LNCAP (cell line): ENCODE measurements around the gene PAX8.

ENCODE experiments used
- TF ChIP-seq, protein P1 (sequence below): fragments of 450-650 bp; IDR thresholded peaks from 2 replicates; pipeline ENCODE4 v1.5.1; 2017; ENCODE audit warnings: mild to moderate bottlenecking

Gene PAX8

DNA sequence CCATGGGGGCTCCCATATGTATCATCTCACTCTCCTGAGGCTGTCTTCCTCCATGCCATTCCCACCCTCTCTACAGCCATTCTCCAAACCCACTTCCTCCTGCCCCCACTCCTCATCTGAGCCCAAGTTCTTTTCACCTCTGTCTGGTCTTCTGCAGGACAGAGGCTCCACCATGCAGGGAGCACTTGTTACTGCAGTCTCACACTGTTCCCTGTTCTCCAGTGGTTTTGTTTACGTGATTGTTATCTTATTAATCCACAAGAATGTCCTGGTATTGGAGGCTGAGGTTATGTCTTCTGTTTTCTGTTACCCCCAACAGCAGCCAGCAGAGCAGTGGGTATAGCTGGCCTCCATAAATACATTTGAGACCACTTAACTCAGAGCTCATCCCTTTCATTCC lies 51.4 kb downstream of the PAX8 start:
- TF ChIP-seq, protein P1, sequence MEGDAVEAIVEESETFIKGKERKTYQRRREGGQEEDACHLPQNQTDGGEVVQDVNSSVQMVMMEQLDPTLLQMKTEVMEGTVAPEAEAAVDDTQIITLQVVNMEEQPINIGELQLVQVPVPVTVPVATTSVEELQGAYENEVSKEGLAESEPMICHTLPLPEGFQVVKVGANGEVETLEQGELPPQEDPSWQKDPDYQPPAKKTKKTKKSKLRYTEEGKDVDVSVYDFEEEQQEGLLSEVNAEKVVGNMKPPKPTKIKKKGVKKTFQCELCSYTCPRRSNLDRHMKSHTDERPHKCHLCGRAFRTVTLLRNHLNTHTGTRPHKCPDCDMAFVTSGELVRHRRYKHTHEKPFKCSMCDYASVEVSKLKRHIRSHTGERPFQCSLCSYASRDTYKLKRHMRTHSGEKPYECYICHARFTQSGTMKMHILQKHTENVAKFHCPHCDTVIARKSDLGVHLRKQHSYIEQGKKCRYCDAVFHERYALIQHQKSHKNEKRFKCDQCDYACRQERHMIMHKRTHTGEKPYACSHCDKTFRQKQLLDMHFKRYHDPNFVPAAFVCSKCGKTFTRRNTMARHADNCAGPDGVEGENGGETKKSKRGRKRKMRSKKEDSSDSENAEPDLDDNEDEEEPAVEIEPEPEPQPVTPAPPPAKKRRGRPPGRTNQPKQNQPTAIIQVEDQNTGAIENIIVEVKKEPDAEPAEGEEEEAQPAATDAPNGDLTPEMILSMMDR, result no peak

DNA sequence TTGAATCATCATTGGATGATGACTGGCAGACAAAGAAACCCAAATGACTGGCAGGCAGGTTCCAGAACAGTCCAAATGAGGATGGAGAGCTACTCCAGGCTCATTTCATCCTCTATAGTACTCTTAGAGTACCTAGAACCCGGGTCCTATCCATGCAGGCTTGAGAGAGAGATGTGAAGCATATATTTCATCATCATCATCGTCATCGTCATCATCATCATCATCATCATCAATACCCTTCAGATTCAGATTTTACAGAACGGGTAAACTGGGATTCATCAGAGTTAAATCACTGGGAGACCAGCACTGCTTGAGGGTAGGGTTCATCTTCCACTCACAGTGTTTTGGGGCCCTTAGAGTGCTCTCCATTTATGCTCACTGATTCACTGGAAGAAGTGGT lies 52.3 kb downstream of the PAX8 start:
- TF ChIP-seq, protein P1, result no peak

DNA sequence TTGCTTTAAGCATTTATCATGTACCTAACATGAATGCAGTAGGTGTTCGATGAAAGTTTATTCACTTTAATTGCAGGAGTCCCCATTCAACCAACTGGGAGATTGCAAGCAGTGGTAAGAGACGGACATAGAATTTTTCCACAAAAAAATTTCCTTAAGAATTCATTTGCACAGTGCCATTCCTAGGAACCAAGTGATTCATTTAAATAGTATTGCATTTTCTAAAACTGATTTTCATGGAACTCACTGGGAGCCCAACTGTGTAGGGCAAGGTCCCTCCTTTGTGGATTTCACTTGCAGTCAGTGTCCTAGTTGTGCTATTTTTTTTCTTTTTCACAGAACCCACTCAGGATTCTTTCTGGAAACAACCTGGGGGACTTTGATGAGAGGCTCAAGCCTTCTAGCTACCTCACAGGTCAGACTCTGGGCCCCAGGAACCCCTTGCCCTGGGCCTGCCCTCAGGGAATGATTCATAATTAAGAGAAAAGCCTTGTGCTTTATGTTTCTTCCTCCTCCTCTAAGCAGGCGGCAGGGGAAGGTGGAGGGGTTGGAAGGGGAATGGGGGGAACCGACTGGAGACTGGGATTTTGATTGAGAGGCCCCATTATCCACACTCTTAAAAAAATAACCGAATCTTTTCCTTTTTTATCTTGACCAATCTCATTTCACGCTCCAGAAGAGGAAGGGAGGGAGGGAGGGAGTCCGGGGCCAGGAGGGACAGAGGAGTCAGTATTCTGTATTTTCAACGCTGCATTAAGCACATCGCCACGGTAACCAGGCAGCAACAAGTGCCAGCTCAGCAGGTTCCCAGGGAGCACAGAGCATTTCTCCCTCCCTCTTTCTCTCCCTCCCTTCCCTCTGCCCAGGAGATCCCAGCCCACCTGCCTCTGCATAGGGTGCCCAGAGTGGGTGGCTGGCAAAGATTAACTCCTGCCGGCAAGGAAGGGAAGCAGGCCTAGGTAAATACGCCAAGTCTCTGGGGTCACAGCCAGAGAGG lies 53.2 kb downstream of the PAX8 start:
- TF ChIP-seq, protein P1, result no peak

DNA sequence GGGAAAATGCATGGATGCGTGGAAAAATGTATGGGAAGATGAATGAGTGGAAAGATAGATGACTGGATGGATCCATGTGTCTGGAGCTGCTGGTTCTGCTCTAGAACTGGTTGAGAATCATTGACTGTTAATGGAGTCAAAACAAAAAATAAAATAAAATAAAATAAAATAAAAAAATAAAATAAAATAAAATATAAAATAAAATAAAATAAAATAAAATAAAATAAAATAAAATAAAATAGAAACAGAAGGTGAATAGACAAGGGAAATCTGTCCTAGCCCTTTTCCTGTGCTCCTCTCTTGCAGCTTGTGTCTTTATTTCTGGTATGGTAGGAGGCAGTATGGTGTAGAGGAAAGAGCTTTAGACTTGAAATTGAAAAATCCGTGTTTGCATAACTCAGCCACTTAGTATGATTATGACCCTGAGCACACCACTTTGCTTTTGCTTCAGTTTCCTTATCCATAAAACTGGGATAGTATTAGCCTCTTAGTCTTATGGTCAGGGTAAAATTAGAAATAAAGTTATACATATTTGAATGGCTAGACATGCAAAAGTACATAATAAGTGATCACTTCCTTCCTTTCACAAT lies 54.0 kb downstream of the PAX8 start:
- TF ChIP-seq, protein P1, result no peak

DNA sequence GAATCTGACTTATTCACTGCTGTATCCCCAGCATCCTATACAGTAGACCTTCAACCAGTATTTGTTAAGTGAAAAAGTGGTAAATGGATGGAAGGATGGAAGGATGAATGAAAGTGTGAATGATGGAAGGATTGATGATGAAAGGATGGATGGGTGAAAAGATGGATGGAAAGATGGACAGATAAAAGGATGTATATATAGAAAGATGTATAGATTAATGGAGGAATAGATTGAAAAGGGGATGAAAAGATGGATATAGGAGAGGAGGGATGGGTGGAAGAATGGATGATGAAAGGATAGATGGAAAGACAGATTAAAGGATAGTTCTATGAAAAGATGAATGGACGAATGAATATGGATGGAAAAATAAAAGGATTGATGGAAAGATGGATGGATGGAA lies 54.9 kb downstream of the PAX8 start:
- TF ChIP-seq, protein P1, result no peak

DNA sequence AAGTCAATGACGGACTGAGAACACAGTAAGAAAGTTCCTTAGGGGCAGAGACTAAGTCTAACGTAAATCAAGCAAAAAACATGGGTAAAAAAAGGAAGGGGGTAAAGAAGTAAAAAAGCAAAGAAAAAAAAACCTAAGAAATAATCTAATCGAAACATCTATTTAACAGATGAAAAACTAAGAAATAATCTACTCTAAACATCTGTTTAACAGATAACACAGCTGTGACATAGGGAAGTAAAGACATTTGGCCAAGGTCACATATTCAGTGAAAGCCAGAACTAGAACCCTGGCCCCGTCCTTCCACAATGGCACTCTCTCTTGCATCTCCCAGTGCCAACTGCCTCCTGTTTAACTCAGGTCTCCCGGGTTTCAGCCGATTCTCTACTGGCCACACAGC lies 56.9 kb downstream of the PAX8 start:
- TF ChIP-seq, protein P1, result no peak

DNA sequence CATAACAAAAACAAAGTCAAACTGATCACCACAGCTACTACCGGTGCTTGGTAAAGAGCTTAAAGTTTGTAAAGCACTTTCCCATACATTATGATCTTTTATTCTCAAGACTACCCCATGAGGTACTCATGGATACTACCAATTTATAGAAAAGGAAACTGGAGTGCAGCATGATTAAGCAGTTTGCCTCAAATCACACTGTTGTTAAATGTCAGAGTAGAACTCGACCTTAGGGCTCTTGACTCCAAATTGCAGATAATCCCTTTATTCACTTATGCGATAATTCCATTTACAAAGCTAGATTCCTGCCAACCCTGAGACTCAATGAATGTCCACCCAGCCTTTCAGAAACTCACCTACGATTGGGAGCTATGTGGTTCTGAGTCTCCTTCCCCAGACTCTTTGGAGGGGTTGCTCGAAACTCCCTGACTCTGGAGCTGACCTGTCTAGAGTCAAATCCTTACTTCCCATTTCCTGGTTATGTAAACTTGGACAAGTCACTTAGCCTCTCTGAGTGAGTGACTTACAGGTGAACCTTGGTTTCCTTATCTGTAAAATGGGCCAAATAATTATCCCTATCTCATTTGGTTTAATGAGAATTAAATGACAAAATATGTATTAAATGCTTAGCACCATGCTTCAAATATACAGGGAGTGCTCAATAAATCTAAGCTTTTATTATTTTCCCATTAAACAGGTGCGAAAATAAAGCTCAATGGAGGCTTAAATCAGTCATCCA lies 57.6 kb downstream of the PAX8 start:
- TF ChIP-seq, protein P1, result no peak
